ENCODE data around the gene CFI.

- TF ChIP-seq, protein P1, sequence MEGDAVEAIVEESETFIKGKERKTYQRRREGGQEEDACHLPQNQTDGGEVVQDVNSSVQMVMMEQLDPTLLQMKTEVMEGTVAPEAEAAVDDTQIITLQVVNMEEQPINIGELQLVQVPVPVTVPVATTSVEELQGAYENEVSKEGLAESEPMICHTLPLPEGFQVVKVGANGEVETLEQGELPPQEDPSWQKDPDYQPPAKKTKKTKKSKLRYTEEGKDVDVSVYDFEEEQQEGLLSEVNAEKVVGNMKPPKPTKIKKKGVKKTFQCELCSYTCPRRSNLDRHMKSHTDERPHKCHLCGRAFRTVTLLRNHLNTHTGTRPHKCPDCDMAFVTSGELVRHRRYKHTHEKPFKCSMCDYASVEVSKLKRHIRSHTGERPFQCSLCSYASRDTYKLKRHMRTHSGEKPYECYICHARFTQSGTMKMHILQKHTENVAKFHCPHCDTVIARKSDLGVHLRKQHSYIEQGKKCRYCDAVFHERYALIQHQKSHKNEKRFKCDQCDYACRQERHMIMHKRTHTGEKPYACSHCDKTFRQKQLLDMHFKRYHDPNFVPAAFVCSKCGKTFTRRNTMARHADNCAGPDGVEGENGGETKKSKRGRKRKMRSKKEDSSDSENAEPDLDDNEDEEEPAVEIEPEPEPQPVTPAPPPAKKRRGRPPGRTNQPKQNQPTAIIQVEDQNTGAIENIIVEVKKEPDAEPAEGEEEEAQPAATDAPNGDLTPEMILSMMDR (IDR thresholded peaks at IDR 0.05), result peak; percentile 31 to 51 (median 49)
- no peak for TF ChIP-seq POLR2A (IDR thresholded peaks at IDR 0.05)
These were observed 98.7 kb downstream of the CFI start, which contains the start of gene CASP6 for GRCh38 chr4:109702950-109703663.
